C4-2B (cell line): ENCODE results near the gene CHRNA10.

Source experiments
- CTCF ChIP-seq: fragments of 450-650 bp; conservative IDR thresholded peaks from 2 replicates; pipeline ENCODE4 v1.5.1; 2017; ENCODE audit warnings: mild to moderate bottlenecking
- ZFX ChIP-seq: fragments of 450-650 bp; IDR thresholded peaks from 2 replicates; pipeline ENCODE4 v1.6.1; 2017

GRCh38 chr11:3660960-3661359 is 10.2 kb downstream of the CHRNA10 start:
- no peak for TF ChIP-seq CTCF
- no peak for TF ChIP-seq ZFX
